Bronchial epithelial cell (primary cell): Measurements from ENCODE around the gene PON2. TPM values are rescaled to one million over a fixed set of nuclear protein-coding genes. Genes with fewer than 3 reads are reported as not detected.

Source experiments
- DNase-seq: peaks from one replicate; pipeline ENCODE4 v3.0.0-alpha.2; 2010; ENCODE audit warnings: low read depth
- FAIRE-seq: peaks from 2 replicates; lab custom pipeline; 2011; peaks lifted over from hg19 to GRCh38; lab: Jason Lieb, UNC
- H3K27me3 ChIP-seq: 2 replicates; pipeline ENCODE4 v1.5.1; 2011; ENCODE audit warnings: low read length; ENCODE audit not compliant: control insufficient read depth, insufficient read depth
- H3K36me3 ChIP-seq: 2 replicates; pipeline ENCODE4 v1.5.1; 2011; ENCODE audit warnings: low read length; ENCODE audit not compliant: control insufficient read depth, insufficient read depth
- H3K4me3 ChIP-seq: 2 replicates; pipeline ENCODE4 v1.5.1; 2011; ENCODE audit warnings: mild to moderate bottlenecking, low read depth, low read length, control low read depth
- total RNA-seq: library from RNA; depleted of rRNA; stranded (reverse); fragments of >200 nt; gene quantifications from 2 replicates; pipeline ENCODE4 v1.2.1, GENCODE V29; 2014
- TF ChIP-seq, protein P1 (sequence below): IDR thresholded peaks from 2 replicates; pipeline ENCODE4 v1.5.1; 2011; ENCODE audit warnings: mild to moderate bottlenecking, moderate library complexity, low read length, control low read depth, inconsistent platforms; ENCODE audit not compliant: insufficient read depth, severe bottlenecking

PON2 gene
- total RNA-seq, 1 donor from 2014 or later: 40.8 TPM

DNA sequence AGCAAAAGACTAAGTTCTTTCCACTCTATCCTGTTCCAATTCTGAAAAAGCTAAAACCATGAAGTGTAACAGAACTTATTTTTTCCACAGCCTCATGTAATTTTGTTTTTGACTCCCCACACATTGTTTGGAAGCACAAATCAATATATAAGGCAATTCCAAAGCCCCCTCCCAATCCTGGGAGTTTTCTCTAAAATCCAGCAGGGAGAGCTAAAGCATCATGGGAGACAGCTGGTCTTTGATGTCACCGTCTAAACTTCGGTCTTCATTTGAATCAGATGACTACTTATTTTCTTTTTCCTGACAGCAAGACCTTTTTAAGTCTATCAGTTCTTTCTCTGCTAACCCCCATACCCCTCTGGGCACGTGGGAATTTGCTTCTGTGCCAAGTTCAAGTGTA lies 77.2 kb downstream of the PON2 start:
- TF ChIP-seq, protein P1, sequence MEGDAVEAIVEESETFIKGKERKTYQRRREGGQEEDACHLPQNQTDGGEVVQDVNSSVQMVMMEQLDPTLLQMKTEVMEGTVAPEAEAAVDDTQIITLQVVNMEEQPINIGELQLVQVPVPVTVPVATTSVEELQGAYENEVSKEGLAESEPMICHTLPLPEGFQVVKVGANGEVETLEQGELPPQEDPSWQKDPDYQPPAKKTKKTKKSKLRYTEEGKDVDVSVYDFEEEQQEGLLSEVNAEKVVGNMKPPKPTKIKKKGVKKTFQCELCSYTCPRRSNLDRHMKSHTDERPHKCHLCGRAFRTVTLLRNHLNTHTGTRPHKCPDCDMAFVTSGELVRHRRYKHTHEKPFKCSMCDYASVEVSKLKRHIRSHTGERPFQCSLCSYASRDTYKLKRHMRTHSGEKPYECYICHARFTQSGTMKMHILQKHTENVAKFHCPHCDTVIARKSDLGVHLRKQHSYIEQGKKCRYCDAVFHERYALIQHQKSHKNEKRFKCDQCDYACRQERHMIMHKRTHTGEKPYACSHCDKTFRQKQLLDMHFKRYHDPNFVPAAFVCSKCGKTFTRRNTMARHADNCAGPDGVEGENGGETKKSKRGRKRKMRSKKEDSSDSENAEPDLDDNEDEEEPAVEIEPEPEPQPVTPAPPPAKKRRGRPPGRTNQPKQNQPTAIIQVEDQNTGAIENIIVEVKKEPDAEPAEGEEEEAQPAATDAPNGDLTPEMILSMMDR: no peak
- no peak overlapping the region for H3K4me3 ChIP-seq
- H3K27me3 ChIP-seq: no peaks in the 10 kb centered on the region
- FAIRE-seq: no peak
- no peaks in the 10 kb centered on the region for H3K36me3 ChIP-seq
- DNase-seq: no peak

Other genes with a start within 250 kb of the PON2 start
- gene PON1, start 110.5 kb downstream of the PON2 start, total RNA-seq: not detected in 2 replicates
- 0.64 and 1.3 TPM in 2 replicates for gene PON3, start 38.7 kb downstream of the PON2 start, total RNA-seq
- under 0.01 TPM in 1 of 2 replicates, not detected in the other for gene ASB4, start 50.9 kb upstream of the PON2 start, total RNA-seq
- gene PDK4, start 161.5 kb upstream of the PON2 start, total RNA-seq: 0.53 and 0.64 TPM in 2 replicates